ENCODE measurements around the gene MDFI.

GRCh38 chr6:41618598-41618997 lies 19.7 kb upstream of the MDFI start:
- TF ChIP-seq, protein P1, sequence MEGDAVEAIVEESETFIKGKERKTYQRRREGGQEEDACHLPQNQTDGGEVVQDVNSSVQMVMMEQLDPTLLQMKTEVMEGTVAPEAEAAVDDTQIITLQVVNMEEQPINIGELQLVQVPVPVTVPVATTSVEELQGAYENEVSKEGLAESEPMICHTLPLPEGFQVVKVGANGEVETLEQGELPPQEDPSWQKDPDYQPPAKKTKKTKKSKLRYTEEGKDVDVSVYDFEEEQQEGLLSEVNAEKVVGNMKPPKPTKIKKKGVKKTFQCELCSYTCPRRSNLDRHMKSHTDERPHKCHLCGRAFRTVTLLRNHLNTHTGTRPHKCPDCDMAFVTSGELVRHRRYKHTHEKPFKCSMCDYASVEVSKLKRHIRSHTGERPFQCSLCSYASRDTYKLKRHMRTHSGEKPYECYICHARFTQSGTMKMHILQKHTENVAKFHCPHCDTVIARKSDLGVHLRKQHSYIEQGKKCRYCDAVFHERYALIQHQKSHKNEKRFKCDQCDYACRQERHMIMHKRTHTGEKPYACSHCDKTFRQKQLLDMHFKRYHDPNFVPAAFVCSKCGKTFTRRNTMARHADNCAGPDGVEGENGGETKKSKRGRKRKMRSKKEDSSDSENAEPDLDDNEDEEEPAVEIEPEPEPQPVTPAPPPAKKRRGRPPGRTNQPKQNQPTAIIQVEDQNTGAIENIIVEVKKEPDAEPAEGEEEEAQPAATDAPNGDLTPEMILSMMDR (IDR thresholded peaks at IDR 0.05), result no peak
- TF ChIP-seq ZFX (IDR thresholded peaks at IDR 0.05; ENCODE audit: borderline replicate concordance), result no peak
